GM12878 (cell line): Measurements from ENCODE around the gene FAM228B. TPM values are rescaled to one million over a fixed set of nuclear protein-coding genes. Genes with fewer than 3 reads are reported as not detected.

Experiments
- ATAC-seq: fragments of 200-7000 bp; cut with Tn5 transposase; 3 replicates; pipeline ENCODE4 v1.9.1; 2020; ENCODE audit warnings: mild to moderate bottlenecking, moderate library complexity
- BruUV-seq: library from RNA; stranded (reverse); fragments of 400-500 nt; replicated peaks from 2 replicates; lab custom pipeline; 2021; lab: Mats Ljungman, UMichigan
- CTCF ChIA-PET: fragments of 300-600 bp; sonication (Branson Sonifier 250); formaldehyde crosslinking; extraction: SDS; loops from one replicate; lab custom pipeline; 2021; ENCODE audit warnings: inconsistent platforms; lab: Yijun Ruan, JAX
- POLR2A ChIA-PET: fragments of 350-600 bp; formaldehyde crosslinking; extraction: SDS; loops from one replicate; lab custom pipeline; 2021; ENCODE audit warnings: inconsistent platforms; lab: Charles Lee
- RAD21 ChIA-PET: fragments of 300-600 bp; sonication (Branson Sonifier 250); formaldehyde crosslinking; loops from one replicate; lab custom pipeline; 2023; ENCODE audit warnings: antibody characterized with exemption; ENCODE audit not compliant: unreplicated experiment; lab: Charles Lee
- SMC1A ChIA-PET: fragments of 300-600 bp; sonication (Branson Sonifier 250); formaldehyde crosslinking; loops from one replicate; lab custom pipeline; 2023; ENCODE audit not compliant: unreplicated experiment, uncharacterized antibody; lab: Charles Lee
- DNase-seq: peaks from one replicate; pipeline ENCODE4 v3.0.0-alpha.2; 2011; ENCODE audit warnings: low read depth, low spot score
- FAIRE-seq: peaks from 3 replicates; lab custom pipeline; 2011; peaks lifted over from hg19 to GRCh38; lab: Jason Lieb, UNC
- H2AFZ ChIP-seq: 2 replicates; pipeline ENCODE4 v1.6.0; 2011; ENCODE audit warnings: low read depth, low read length, control low read depth; ENCODE audit not compliant: control insufficient read depth
- H3K27ac ChIP-seq: 2 replicates; pipeline ENCODE4 v1.5.1; 2011; ENCODE audit warnings: control low read depth; ENCODE audit not compliant: control insufficient read depth, insufficient read depth
- H3K27me3 ChIP-seq, 2 experiments: replicated peaks in 1 of 2; 2 replicates each; pipeline versions ENCODE4 v1.6.0 to v1.6.1; 2011; ENCODE audit warnings: low read length in 1 of 2; ENCODE audit not compliant: control insufficient read depth in 2 of 2, insufficient read depth in 2 of 2
- H3K36me3 ChIP-seq, 2 experiments: 2 replicates each; pipeline ENCODE4 v1.5.1; 2011; ENCODE audit warnings: low read length in 1 of 2; ENCODE audit not compliant: control insufficient read depth in 2 of 2, insufficient read depth in 2 of 2
- H3K4me1 ChIP-seq: 2 replicates; pipeline ENCODE4 v1.6.1; 2011; ENCODE audit warnings: mild to moderate bottlenecking, low read length, moderate library complexity, mixed read lengths; ENCODE audit not compliant: control insufficient read depth, insufficient read depth
- H3K4me2 ChIP-seq: 2 replicates; pipeline ENCODE4 v1.6.0; 2011; ENCODE audit warnings: control low read depth; ENCODE audit not compliant: control insufficient read depth, insufficient read depth
- H3K4me3 ChIP-seq: fragments of 200-600 bp; sonication (generic); 2 replicates; pipeline ENCODE4 v1.5.1; 2016
- H3K79me2 ChIP-seq: 2 replicates; pipeline ENCODE4 v1.6.0; 2011; ENCODE audit warnings: low read length; ENCODE audit not compliant: control insufficient read depth, insufficient read depth
- H3K9ac ChIP-seq: 2 replicates; pipeline ENCODE4 v1.8.0; 2011; ENCODE audit warnings: low read length, control low read depth, mixed read lengths; ENCODE audit not compliant: control insufficient read depth, insufficient read depth
- H3K9me3 ChIP-seq: replicated peaks from 3 replicates; pipeline ENCODE4 v1.5.1; 2011; ENCODE audit warnings: mild to moderate bottlenecking, low read length; ENCODE audit not compliant: control insufficient read depth, insufficient read depth
- H4K20me1 ChIP-seq: 2 replicates; pipeline ENCODE4 v1.6.0; 2011; ENCODE audit not compliant: control insufficient read depth, insufficient read depth
- CHD1 ChIP-seq: IDR thresholded peaks from 2 replicates; pipeline ENCODE4 v1.6.1; 2012; ENCODE audit warnings: low read depth, low read length, improper control_type of control experiment
- CHD4 ChIP-seq: fragments of 200-600 bp; sonication (generic); IDR thresholded peaks from 2 replicates; pipeline ENCODE4 v1.6.1; 2016; ENCODE audit warnings: mild to moderate bottlenecking
- HDAC2 ChIP-seq: fragments of 200-600 bp; sonication (generic); IDR thresholded peaks from 2 replicates; pipeline ENCODE4 v1.6.1; 2017
- HDGF ChIP-seq: fragments of 450-650 bp; IDR thresholded peaks from 2 replicates; pipeline ENCODE4 v1.6.1; 2016; ENCODE audit warnings: antibody characterized with exemption
- PML ChIP-seq: IDR thresholded peaks from 2 replicates; pipeline ENCODE4 v1.6.1; 2012; ENCODE audit warnings: low read length, inconsistent platforms
- SMARCA5 ChIP-seq: fragments of 450-650 bp; IDR thresholded peaks from 2 replicates; pipeline ENCODE4 v1.6.1; 2017; ENCODE audit warnings: mild to moderate bottlenecking
- TCF12 ChIP-seq: IDR thresholded peaks from 2 replicates; pipeline ENCODE4 v1.6.1; 2011; ENCODE audit warnings: low read depth, mild to moderate bottlenecking, low read length
- ZNF207 ChIP-seq: fragments of 450-650 bp; IDR thresholded peaks from 2 replicates; pipeline ENCODE4 v1.6.1; 2014; ENCODE audit warnings: antibody characterized with exemption, mild to moderate bottlenecking, borderline replicate concordance
- ZZZ3 ChIP-seq: IDR thresholded peaks from 2 replicates; pipeline ENCODE4 v1.6.1; 2011; ENCODE audit warnings: low read depth; ENCODE audit not compliant: control insufficient read depth, insufficient read length
- WGBS: methylation state at CpG from one replicate; pipeline ENCODE4 v1.1.6; 2016; ENCODE audit warnings: low lambda C conversion rate; ENCODE audit not compliant: insufficient replicate concordance, insufficient coverage; ENCODE audit errors: missing lambda C conversion rate; 5-methylcytosine and 5-hydroxymethylcytosine counted together
- in situ Hi-C: fragments of 300-500 bp; cut with MboI; formaldehyde crosslinking; loops from 9 replicates; pipeline ENCODE4 v1.14.3; 2018; ENCODE audit warnings: mixed read lengths
- intact Hi-C: fragments of 100-400 bp; cut with micrococcal nuclease; formaldehyde crosslinking; loops from one replicate; pipeline ENCODE4 v1.14.2; 2022; ENCODE audit not compliant: unreplicated experiment
- polyA plus RNA-seq, 11 experiments: library from polyadenylated mRNA; depleted of rRNA in 4 of 11; unstranded in 6 of 11; stranded (reverse) in 5 of 11; fragments of >200 nt; fragmentation: Nextera tagmentation in 4 of 11; fragmentation: Illumina TruSeq in 1 of 11; extraction: Ambion mirVana in 4 of 11; extraction: Trizol in 1 of 11; gene quantifications; 1 replicate in 1 of 11; 2 replicates in 10 of 11; pipeline versions ENCODE4 v1.2.1 to v1.2.3, GENCODE V29; 2011 to 2016; ENCODE audit warnings: inconsistent platforms in 2 of 11, missing spikeins in 2 of 11, low read depth in 1 of 11
- total RNA-seq, 4 experiments: library from RNA; depleted of rRNA in 3 of 4; stranded (reverse); fragments of >200 nt in 3 of 4; fragmentation: Illumina TruSeq in 1 of 4; extraction: Trizol in 1 of 4; gene quantifications; 2 replicates each; pipeline versions ENCODE4 v1.2.1 to v1.2.3, GENCODE V29; 2013 to 2021
- TF ChIP-seq, protein P1 (sequence below): fragments of 450-650 bp; IDR thresholded peaks from 2 replicates; pipeline ENCODE4 v1.6.1; 2016; ENCODE audit warnings: mild to moderate bottlenecking
- TF ChIP-seq, protein P2 (sequence below): IDR thresholded peaks from 2 replicates; pipeline ENCODE4 v1.6.1; 2012; ENCODE audit warnings: mild to moderate bottlenecking, low read depth, low read length
- TF ChIP-seq, protein P3 (sequence below): fragments of 450-650 bp; IDR thresholded peaks from 2 replicates; pipeline ENCODE4 v1.6.1; 2017; ENCODE audit warnings: mild to moderate bottlenecking, low read depth, inconsistent platforms; ENCODE audit not compliant: poor library complexity, severe bottlenecking
- TF ChIP-seq, protein P4 (sequence below): IDR thresholded peaks from 2 replicates; pipeline ENCODE4 v1.6.1; 2011; ENCODE audit warnings: borderline replicate concordance, low read depth, mild to moderate bottlenecking, moderate library complexity, low read length; ENCODE audit not compliant: insufficient read depth, poor library complexity, severe bottlenecking

Gene FAM228B
- total and polyA plus RNA-seq, 10 of the 15 experiments (the other 5 are each of a cell fraction or from before 2014, with no cell fraction given): 3.9 to 11.0 (median 7.5) TPM

DNA sequence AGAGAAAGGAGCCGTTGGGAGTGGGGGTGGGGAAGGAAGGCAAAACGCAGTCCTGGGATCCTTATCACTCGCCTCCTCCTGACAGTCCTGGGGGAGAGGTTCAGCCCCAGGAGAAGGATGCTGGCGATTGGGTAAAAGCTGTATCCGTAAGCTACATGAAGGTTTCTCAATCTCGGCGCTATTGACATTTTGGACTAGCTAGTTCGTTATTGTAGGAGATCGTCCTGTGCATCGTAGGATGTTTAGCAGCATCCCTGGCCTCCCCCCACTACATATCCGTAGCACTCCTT, 38.1 kb upstream of the FAM228B start (continued):
- no peak for TF ChIP-seq ZNF207
- TF ChIP-seq ZZZ3: no peak
- TF ChIP-seq HDAC2: no peak
- TF ChIP-seq, protein P1, sequence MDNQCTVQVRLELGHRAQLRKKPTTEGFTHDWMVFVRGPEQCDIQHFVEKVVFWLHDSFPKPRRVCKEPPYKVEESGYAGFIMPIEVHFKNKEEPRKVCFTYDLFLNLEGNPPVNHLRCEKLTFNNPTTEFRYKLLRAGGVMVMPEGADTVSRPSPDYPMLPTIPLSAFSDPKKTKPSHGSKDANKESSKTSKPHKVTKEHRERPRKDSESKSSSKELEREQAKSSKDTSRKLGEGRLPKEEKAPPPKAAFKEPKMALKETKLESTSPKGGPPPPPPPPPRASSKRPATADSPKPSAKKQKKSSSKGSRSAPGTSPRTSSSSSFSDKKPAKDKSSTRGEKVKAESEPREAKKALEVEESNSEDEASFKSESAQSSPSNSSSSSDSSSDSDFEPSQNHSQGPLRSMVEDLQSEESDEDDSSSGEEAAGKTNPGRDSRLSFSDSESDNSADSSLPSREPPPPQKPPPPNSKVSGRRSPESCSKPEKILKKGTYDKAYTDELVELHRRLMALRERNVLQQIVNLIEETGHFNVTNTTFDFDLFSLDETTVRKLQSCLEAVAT: no peak
- TF ChIP-seq, protein P2, sequence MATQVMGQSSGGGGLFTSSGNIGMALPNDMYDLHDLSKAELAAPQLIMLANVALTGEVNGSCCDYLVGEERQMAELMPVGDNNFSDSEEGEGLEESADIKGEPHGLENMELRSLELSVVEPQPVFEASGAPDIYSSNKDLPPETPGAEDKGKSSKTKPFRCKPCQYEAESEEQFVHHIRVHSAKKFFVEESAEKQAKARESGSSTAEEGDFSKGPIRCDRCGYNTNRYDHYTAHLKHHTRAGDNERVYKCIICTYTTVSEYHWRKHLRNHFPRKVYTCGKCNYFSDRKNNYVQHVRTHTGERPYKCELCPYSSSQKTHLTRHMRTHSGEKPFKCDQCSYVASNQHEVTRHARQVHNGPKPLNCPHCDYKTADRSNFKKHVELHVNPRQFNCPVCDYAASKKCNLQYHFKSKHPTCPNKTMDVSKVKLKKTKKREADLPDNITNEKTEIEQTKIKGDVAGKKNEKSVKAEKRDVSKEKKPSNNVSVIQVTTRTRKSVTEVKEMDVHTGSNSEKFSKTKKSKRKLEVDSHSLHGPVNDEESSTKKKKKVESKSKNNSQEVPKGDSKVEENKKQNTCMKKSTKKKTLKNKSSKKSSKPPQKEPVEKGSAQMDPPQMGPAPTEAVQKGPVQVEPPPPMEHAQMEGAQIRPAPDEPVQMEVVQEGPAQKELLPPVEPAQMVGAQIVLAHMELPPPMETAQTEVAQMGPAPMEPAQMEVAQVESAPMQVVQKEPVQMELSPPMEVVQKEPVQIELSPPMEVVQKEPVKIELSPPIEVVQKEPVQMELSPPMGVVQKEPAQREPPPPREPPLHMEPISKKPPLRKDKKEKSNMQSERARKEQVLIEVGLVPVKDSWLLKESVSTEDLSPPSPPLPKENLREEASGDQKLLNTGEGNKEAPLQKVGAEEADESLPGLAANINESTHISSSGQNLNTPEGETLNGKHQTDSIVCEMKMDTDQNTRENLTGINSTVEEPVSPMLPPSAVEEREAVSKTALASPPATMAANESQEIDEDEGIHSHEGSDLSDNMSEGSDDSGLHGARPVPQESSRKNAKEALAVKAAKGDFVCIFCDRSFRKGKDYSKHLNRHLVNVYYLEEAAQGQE: no peak
- TF ChIP-seq CHD1: no peak
- TF ChIP-seq SMARCA5: no peak
- TF ChIP-seq, all 136 proteins: peak for 0

DNA sequence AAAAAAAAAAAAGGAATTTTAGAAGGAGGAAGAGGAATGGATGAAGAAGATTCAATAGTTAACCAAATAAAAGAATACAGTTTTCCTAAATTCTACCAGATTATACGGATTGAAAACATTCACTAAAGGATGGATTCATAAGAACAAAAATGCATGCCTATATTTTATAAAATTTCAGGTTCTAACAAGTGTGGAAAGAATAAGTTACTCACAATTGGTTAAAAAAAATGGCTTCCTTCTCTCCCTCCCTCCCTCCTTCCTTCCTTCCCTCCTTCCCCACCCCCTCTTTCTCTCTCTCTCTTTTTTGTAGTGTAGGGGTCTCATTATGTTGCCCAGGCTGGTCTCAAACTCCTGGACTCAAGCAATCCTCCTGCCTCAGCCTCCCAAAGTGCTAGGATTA, 37.0 kb upstream of the FAM228B start:
- intact Hi-C loops: no loop called here
- H3K9ac ChIP-seq: no peak overlapping the region
- H3K27me3 ChIP-seq: no peaks in the 10 kb centered on the region
- RAD21 ChIA-PET: interaction anchor here (0.6 kb wide), 1 partner anchor 286 kb away, joined by 3 read pairs; no protein-coding TSS in a partner anchor
- H3K4me1 ChIP-seq: peaks cover 12% of the 10 kb centered on the region
- H3K36me3 ChIP-seq: no peaks in the 10 kb centered on the region; a peak in 2 of 4 replicates
- TF ChIP-seq TCF12: no peak
- TF ChIP-seq, protein P3, sequence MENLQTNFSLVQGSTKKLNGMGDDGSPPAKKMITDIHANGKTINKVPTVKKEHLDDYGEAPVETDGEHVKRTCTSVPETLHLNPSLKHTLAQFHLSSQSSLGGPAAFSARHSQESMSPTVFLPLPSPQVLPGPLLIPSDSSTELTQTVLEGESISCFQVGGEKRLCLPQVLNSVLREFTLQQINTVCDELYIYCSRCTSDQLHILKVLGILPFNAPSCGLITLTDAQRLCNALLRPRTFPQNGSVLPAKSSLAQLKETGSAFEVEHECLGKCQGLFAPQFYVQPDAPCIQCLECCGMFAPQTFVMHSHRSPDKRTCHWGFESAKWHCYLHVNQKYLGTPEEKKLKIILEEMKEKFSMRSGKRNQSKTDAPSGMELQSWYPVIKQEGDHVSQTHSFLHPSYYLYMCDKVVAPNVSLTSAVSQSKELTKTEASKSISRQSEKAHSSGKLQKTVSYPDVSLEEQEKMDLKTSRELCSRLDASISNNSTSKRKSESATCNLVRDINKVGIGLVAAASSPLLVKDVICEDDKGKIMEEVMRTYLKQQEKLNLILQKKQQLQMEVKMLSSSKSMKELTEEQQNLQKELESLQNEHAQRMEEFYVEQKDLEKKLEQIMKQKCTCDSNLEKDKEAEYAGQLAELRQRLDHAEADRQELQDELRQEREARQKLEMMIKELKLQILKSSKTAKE: no peak
- no peak for TF ChIP-seq HDAC2
- no peak for TF ChIP-seq PML
- TF ChIP-seq, protein P4, sequence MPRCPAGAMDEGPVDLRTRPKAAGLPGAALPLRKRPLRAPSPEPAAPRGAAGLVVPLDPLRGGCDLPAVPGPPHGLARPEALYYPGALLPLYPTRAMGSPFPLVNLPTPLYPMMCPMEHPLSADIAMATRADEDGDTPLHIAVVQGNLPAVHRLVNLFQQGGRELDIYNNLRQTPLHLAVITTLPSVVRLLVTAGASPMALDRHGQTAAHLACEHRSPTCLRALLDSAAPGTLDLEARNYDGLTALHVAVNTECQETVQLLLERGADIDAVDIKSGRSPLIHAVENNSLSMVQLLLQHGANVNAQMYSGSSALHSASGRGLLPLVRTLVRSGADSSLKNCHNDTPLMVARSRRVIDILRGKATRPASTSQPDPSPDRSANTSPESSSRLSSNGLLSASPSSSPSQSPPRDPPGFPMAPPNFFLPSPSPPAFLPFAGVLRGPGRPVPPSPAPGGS: no peak
- TF ChIP-seq CHD4: no peak
- no peak for TF ChIP-seq HDGF
- WGBS: 36% methylated on average over 1 of the region's 1 CpG
- no peaks in the 10 kb centered on the region for H3K9me3 ChIP-seq
- CTCF ChIA-PET: interaction anchor here (0.7 to 3.5 kb wide), 3 partner anchors 25 to 160 kb away, joined by 4 to 65 read pairs (median 8); partner anchors contain the start of gene ATAD2B
- no peak overlapping the region for H2AFZ ChIP-seq
- no peak overlapping the region for H3K27ac ChIP-seq
- H4K20me1 ChIP-seq: no peaks in the 10 kb centered on the region
- in situ Hi-C loops: loop anchor here (5.0 kb wide), 1 partner anchor 259 kb away; no protein-coding TSS in a partner anchor
- DNase-seq (no peak), ATAC-seq (no peak), FAIRE-seq (no peak)
- POLR2A ChIA-PET: no interaction called here
- no peak overlapping the region for H3K4me3 ChIP-seq
- BruUV-seq: no TSS peak
- SMC1A ChIA-PET: no interaction called here
- H3K79me2 ChIP-seq: no peaks in the 10 kb centered on the region
- no peak overlapping the region for H3K4me2 ChIP-seq
